NCI-H82 (cell line): ENCODE measurements around the gene CAMK1D.

Source experiments
- DNase-seq: peaks from one replicate; lab custom pipeline; 2025; lab: John Stamatoyannopoulos, UW

The CAMK1D gene

DNA sequence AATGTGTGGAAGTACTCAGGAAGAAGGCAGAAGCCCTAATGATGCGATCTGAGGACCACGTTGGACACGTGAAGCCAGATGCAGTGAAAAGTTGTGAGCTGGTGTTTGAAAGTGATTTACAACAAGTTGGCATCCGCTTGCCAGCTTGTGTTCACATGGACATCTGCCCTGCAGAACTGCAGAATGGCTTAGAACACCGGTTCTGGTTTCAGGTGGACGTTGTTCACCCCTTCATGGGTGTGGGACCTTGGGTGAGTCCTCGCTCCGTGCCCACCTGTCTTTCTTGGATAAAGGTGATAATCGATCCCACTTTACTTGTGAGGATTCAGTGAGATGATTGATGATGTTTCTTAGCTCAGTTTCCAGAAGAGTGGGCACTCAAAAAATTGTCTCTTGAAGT is 53.8 kb downstream of the CAMK1D start:
- no peak for DNase-seq

DNA sequence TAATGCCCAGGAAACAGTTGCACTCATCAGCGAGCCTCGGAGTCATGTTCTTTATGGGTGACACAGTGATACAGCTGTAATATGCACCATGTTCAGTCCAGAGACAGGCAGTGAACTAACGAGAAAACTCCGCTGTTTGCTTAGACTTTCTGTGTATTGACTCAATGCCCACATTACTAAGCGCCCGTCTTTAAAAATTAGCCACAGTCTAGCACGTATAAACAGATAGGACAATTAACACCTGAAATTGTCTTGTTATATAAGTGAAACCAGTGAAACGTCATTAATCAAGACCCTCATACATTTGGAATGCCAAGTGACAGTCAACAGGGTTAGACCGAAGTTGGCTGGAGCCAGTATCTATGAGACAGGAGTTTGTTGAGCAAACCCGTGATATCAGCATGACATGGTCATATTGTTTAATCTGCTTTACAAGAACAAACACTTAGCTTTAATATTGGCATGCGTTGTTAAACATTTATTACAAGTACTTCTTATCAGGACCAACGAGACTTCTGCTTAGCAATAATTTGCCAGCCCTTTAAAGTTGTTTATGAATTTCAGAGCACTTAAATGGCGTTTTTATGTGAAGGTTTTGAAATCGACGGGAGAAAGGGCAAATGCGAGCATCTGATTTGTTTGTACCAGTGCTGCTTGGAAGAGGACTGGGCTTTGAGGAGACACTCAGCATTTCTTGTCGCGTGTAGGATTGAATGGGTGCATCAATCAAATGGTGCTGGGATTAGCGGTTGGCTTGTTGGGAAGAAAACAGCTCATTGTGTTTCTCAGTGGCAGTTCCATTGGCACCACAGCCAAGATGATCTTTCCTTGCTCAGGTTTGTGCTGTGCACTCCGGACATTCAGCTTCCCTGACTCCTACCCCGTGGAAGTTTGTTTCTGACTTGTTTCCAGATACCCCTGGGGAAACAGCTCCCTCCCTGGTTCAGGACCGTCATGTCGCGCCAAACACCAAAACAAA is 56.3 kb downstream of the CAMK1D start:
- DNase-seq, result no peak

DNA sequence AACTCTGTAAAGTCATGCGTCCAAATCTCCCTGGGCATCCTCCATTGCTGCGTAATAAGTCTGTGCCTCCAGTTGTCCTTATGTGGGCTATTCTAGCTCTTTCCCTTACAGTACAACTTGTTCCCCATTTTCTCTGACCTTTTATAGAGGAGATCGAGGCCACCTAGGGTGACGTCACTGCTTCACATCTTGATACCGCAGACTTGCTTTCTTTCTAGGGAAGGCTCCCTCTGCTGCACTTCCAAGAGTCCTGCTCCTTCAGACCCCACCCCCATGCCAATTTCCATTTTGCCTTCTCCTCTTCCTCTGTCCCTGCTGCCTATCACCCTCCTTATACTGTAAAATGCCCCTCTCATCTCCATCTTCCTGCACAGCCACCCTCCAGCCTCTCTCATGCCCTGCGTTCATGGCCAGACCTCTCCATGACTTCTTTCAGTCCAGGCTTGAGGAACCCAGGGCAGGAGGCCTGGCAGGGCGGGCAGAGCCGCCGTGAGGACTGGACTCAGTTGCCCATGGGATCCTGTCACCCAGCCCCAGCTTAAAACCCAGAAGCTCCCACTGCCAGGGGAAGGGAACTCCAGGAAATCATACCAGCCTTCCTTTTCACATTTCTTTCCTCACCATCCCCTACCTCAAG is 57.5 kb downstream of the CAMK1D start:
- DNase-seq, result no peak

DNA sequence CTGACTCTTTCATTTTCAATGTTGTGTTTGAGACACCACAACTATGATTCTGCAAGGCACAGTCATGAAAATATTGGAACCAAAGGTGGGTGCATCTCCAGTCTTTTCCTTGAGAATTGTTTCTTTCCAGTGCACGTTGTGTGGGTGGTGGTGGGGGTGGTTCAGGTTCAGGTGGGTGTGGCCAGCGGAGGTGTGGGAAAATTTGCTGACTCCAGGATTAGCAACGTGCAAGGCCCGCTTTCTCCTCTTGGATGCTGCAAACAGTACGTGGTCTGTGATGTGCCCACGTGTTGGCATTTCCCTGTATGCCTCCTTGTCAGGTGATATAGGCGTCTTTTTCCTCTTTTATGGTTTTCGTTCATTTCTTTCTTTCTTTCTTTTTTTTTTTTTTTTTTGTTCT is 59.1 kb downstream of the CAMK1D start:
- no peak for DNase-seq

DNA sequence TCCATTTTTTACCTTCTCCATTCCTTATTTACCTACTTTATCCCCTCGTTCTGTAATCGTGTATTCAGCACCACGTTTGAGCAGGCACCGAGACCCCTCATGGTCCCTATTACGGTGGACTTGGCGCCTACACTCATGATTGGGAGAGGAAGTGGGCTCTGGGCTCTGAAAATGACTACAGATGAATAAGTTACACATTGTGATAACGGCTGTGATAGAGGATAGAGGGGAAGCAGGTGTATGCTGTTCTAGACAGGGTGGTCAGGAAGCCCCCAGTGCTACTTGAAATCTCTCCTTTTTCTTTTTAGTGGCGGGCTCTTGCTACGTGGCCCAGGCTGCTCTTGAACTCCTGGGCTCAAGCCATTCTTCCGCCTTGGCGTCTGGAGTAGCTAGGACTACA is 59.8 kb downstream of the CAMK1D start:
- DNase-seq, result no peak

DNA sequence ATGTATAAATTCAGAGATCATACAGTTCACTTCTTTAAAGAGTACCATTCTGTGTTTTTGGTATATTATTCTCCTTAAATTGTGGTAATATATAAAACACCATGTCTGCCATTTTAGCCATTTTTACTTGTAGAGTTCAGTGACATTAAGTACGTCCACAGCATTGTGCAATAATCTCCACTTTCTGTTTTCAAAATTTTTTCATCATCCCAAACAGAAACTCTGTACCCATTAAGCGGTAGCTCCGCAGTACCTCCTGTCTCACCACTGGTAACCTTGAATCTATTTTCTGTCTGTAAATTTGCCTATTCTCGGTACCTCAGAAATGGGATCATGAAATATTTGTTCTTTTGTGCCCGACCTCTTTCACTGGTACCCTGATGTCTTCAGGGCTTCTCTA is 60.3 kb downstream of the CAMK1D start:
- DNase-seq, result no peak

DNA sequence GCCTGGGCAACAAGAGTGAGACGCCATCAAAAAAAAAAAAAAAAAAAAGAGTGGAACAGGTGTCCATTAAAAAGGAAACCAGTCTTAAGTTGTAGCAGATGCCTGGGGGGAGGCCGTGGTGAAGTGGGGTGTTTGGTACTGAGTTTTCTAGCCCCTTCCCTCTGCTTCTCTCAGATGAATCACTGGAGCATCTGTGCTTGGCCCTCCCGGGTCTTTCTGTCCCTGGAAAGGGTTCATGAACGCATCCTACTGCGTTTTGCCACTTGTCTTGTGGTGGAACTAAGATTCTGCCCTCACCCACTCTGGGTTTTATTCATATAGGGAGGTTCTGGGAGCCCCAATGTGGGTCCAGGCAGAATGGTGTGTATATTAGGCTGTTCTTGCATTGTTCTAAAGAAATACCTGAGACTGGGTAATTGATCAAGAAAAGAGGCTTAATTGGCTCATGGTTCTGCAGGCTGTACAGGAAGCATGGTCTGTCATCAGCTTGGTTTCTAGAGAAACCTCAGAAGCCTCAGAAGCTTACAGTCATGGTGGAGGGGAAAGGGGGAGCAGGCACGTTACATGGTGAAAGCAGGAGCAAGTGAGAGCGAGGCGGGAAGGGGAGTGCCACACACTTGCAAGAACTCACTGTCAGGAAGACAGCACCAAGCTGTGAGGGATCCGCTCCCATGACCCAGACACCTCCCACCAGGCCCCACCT is 63.5 kb downstream of the CAMK1D start:
- no peak for DNase-seq

DNA sequence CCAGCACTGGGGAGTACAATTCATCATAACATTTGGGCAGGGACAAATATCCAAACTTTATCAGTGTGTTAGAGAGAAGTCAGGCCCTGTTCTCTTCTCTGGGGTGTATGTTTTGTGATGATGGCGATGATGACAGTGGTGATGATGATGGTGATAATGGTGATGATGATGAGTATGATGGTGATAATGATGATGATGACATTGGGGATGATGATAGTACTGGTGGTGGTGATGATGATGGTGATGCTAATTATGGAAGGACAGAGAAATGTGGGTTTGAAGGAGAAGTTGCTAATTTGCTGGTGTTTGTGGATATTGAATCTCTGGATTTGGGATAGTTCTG is 64.0 kb downstream of the CAMK1D start:
- DNase-seq, result no peak

DNA sequence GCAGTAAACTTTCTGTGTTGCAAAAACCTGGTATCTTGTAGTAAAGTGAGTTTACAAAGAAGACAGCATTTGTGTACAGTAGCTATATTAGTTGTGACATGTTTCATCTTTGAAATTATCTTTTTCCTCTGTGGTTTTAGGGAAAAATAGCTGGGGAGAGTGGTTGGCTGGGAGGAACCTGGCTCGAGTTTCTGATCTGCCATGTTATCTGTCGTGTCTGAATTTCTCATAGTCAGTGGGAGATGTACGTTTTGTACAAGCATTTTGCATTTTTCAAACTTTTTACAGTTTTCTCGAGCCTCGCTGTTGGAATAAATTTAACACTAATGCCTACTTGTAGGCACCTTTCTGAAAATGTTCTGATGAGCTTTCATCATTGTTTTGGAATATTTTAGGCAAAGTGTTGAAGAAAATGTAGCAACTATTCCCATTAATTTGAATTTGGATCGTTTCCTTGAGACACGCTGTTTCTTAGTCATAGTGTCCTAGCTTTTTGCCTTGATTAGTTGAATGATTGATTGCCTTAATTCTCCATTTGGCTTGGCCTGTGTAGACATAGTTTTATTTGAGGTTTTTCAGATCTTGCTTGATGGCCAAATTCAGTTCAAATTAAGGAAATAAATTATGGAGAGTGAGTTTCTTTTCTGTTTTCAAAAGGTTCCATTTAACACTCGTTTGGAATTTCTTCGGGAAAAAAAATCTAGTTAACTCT is 65.1 kb downstream of the CAMK1D start:
- no peak for DNase-seq

DNA sequence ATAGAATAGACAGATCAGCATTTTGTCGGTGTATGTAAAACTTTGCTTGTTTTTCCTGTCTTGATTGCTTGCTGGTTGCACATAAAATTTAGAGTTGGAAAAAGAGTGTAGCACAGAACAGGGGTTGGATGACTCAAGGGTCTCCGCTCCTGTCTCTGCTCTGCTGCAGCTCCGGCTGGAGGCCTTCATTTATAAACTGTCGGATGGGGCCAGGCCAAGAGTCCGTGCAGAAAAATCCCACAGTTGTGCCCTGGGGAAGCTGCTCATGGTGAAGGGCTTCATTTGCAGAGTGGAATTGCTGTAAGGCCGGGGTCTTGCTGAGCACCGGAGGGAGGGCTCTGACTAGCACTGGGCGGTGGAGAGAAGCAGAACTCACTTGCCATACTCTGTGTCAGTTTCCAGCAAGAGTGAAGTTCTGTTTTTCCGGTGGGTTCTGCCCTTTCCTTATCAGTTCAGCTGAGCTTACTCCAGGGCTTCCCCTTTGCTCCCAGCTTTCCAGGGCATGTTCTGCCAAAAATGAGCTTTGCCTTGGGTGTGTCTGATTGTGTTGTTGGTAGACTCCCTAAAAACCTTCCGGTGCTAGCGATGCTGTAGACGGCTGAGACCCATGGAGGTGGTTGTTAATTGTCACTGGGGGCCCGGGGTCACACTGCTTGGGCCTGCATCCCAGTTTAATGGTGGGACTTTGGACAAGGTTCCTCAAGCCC is 67.2 kb downstream of the CAMK1D start:
- DNase-seq, result no peak

DNA sequence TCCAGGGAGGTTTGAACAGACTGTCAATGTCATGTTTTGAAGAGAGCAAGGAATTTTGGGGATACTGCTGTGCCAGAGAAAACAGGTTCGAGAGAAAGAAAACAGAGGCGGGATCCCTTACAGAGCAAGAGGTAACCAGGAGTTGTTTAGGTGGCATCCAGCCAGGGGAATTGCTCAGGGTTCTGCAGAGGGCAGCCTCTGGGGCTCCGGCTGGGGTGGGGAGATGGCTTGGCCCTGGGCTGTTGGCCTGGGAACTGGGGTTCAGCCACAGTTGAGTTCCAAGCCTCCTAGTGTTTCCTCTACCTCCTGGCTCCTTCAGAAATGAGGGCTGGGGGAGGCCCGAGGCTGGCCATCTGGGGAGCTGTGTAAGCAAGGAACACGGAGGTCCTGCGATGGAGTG is 68.0 kb downstream of the CAMK1D start:
- no peak for DNase-seq

DNA sequence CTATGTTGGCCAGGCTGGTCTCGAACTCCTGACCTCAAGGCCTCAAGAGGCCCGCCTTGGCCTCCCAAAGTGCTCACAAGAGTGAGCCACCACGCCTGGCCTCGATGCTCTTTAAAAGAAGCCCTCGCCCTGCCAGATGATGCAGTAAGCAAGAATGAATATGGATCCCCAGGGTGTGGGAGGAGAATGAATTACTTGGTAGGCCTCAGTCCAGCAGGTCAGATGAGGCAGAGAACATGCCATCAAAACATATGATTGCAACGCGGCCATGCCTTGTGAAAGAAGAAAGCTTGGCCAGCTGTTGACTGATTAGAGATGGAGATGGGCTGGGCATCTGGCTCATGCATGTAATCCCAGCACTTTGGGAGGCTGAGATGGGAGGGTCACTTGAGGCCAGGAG is 68.7 kb downstream of the CAMK1D start:
- DNase-seq, result peak; percentile 7

DNA sequence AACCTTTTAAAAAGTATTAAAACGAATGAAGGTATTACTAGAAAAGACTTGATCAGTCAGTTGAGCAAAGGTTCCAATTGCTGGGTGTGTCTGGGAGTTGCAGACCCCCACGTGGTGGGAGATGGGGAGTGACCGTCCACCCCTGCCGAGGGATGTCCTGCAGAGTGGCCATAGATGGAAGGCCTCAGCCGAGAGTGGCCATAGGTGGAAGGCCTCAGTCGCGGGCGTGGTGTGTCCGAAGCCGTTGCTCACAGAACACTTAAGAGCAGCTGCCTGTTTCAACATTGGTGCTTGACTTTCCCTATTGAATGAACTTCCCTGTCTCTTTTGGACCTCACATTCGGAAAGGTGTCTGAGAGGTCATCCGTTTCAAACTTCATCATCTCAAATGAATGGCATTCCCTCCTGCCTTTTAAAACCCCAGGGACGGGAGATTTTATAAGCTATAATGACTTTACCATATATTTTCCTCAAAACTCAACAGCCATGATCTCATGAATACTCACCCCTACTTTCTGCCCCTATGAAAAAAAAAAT is 69.4 kb downstream of the CAMK1D start:
- DNase-seq, result no peak

DNA sequence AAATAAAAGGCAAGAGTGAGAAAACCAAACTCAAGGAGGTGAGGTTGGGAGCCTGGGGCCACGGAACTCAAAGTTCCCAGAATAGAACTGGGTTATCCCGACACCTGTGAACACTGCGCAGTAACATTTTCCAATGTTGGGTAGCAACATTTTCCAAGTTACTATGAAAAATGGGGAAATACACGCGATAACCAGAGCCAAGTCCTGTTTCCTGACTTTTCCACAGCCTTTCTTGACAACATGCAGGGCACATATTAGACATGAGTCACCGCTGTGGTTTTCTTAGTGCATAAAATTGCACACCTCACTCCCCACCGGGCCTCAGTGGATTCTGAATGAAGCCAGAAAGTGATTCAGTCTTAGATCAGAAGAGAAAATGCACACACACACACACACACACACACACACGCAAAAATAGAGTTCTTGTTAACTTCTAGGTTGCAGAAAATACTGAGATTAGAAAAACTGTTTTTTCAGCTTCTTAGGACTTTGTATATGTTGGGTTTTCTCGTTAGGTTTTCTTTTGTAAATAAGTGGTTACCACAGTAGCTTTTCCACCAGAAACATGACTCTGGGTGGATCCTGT is 70.0 kb downstream of the CAMK1D start:
- DNase-seq, result no peak

DNA sequence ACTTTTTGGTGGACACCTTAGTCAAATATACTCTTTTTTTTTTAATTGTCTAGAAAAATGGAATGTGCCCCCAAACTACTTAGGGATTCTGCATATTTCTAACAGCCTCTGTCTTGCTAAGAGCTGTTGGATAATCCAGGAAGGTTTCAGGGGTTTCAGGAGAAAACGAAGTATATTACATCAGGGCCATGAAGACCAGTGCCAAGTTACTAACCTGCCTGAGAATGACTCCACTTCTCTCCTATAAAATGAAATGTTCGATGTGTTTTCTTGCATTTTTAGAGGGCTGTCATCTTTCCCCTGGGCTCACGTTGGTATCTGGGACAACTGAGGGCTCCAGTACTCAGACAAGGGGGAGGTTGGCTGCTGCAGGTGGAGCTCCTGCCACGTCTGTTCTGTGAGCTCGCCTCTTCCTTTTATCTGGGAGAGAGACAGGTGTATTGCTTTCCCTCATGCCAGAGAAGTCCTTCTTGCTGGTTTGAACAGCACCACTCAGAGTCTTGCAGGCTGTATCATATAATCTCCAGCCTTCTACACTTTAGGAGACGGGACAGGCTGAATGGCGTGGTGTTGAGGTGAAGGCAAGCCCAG is 71.3 kb downstream of the CAMK1D start:
- no peak for DNase-seq

DNA sequence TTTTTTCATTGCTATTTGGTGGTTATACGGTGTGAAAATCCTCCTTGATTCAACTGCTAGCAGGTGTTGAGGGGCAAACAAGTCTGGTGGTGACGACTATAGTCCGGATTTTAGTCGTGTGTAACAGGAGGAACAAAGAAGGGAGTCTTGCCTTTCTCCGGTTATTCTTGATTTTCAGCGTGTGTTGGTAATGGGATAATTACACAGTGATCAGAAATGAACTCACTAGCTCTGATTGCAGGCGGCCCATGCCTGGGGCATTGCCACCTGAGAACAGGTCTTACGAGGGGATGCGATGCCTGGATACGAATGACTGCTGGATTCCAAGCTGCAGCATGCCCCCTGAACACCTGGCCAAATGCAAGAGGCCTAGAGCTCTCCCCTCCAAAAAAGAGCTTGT is 72.8 kb downstream of the CAMK1D start:
- no peak for DNase-seq

DNA sequence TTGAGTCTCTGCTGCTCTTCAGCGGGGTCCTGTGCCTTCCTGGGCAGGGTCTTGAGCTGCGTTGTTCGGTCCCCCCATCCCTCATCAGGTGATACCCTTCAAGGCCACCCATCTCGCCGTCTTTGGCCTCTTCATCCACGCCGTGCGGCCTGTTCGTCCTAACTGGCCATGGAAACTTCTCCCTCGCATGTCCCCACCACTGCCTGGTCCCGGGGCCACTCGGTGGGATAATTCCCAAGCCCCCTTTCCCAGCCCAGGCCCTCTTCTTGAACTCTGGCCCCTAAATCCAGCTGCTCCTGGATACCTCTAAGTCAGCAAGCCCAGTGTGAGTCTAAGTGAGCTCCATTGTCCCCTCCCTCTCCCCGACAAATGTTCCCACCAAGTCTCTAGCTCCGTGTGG is 74.5 kb downstream of the CAMK1D start:
- DNase-seq, result no peak

DNA sequence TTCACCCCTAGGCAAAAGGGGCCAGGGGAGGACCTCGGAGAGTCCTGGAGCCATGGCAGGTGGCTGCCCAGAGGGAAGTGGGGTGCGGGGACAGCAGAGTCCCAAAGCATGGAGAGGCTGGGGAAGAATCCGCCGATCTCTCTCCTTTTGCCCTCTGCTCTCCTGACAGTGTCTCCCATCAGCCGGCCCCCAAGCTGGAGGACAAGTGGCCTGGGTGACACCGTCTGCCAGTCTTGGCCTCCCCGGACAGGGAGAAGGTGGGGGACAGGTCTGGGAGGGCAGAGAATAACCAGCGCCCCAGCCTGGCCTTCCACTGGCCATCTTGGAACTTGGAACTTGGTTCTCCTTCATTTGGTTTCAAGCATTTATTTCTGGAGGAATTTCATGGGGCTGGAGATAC is 77.9 kb downstream of the CAMK1D start:
- no peak for DNase-seq

DNA sequence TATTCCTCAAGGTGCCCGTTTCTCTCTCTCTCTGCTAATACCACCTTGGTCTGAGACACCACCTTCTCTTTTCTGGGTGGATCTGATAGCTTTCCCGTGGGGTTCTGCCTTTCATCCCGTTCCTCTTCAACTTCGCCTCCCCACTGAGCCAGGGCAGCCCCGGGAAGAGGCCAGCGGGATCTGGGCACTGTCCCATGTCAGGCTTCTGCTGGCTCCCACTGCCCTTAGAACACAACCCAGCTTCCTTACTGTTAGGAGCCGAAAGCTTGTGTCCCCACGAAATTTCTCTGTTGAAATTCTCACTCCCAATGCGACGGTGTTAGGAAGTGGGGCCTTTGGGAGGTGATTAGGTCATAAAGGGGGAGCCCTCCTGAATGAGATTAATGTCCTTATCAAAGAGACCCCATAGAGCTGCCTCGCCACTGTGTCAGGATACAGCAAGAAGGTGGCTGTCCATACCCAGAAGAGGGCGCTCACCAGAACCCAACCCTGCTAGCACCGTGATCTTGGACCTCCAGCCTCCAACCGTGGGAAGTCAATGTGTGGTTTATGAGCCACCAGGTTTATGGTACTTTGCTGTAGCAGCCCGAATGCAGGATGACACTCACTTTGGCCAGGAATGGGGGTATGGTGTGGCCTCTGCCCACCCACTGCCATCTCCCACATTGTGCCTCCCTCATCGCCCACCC is 79.2 kb downstream of the CAMK1D start:
- peak; percentile 2 for DNase-seq

DNA sequence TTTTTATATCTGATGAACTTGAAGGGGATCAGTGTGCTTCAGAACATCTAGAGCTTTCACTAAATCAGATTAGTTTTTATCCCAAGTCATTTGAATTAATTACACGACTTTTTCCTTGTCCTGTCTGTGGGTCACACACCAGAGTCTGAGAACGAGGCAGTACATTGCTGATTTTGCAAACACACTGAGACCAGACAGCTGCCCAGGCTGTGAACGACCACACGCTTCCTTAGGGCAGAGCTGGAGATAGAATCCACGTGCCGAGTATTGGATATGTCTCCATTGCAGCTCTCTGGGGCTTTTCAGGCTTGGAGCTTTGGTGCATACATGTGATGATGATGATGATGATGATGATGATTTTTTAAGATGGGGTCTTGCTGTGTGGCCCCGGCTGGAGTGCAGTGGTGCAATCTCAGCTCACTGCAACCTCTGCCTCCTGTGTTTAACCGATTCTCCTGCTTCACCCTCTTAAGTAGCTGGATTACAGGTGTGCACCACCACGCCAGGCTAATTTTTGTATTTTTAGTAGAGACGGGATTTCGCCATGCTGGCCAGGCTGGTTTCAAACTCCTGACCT is 81.1 kb downstream of the CAMK1D start:
- DNase-seq, result peak; percentile 22
